Kidney epithelial cell (primary cell): ENCODE measurements around the gene POLN. TPM values are rescaled to one million over a fixed set of nuclear protein-coding genes. Genes with fewer than 3 reads are reported as not detected.

Experiments
- DNase-seq: peaks from one replicate; pipeline ENCODE4 v3.0.0-alpha.2; 2010; ENCODE audit warnings: low read depth
- H3K27me3 ChIP-seq: 2 replicates; pipeline ENCODE4 v1.6.0; 2011; ENCODE audit warnings: low read length; ENCODE audit not compliant: control insufficient read depth, insufficient read depth
- H3K36me3 ChIP-seq: 2 replicates; pipeline ENCODE4 v1.5.1; 2011; ENCODE audit warnings: low read length; ENCODE audit not compliant: control insufficient read depth, insufficient read depth
- H3K4me3 ChIP-seq: 2 replicates; pipeline ENCODE4 v1.5.1; 2011; ENCODE audit warnings: low read depth, mild to moderate bottlenecking, control low read depth, low read length
- total RNA-seq: library from RNA; depleted of rRNA; stranded (reverse); fragments of >200 nt; gene quantifications from 2 replicates; pipeline ENCODE4 v1.2.3, GENCODE V29; 2015
- TF ChIP-seq, protein P1 (sequence below): IDR thresholded peaks from 2 replicates; pipeline ENCODE4 v1.5.1; 2011; ENCODE audit warnings: mild to moderate bottlenecking, moderate library complexity, low read length, control low read depth, inconsistent platforms; ENCODE audit not compliant: insufficient read depth, poor library complexity, severe bottlenecking

Gene POLN
- total RNA-seq, 1 donor from 2014 or later, result 0.38 TPM

- H3K36me3 ChIP-seq, result no peaks in the 10 kb centered on the region
Observed at GRCh38 chr4:2125831-2126230, 116.1 kb downstream of the POLN start.

DNA sequence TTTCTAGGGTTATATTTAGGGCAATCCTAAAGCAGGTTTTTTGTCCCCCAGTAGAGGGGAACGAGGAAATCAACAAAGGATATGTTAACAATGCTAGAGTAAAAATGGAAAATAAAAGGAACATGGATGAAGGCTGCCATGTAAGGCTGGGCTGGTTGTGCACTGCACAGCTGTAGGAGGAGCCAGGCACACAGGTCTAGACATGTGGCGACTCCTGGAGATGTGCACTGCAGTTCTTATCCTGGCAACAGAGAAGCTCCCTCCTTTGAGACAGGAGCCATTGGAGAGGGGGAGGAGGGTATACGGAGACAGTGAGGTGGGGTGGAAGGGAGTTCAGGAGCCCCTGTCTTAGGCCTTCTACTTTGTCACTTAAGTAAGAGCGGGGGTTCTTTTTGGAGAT is 116.9 kb downstream of the POLN start:
- TF ChIP-seq, protein P1, sequence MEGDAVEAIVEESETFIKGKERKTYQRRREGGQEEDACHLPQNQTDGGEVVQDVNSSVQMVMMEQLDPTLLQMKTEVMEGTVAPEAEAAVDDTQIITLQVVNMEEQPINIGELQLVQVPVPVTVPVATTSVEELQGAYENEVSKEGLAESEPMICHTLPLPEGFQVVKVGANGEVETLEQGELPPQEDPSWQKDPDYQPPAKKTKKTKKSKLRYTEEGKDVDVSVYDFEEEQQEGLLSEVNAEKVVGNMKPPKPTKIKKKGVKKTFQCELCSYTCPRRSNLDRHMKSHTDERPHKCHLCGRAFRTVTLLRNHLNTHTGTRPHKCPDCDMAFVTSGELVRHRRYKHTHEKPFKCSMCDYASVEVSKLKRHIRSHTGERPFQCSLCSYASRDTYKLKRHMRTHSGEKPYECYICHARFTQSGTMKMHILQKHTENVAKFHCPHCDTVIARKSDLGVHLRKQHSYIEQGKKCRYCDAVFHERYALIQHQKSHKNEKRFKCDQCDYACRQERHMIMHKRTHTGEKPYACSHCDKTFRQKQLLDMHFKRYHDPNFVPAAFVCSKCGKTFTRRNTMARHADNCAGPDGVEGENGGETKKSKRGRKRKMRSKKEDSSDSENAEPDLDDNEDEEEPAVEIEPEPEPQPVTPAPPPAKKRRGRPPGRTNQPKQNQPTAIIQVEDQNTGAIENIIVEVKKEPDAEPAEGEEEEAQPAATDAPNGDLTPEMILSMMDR, result no peak

More at GRCh38 chr4:2125831-2126230, 116.1 kb downstream of the POLN start:
- no peak for DNase-seq
- Histone ChIP-seq H3K27me3 (no peaks in the 10 kb centered on the region), H3K4me3 (no peak overlapping the region)
- TF ChIP-seq, protein P1, result no peak

DNA sequence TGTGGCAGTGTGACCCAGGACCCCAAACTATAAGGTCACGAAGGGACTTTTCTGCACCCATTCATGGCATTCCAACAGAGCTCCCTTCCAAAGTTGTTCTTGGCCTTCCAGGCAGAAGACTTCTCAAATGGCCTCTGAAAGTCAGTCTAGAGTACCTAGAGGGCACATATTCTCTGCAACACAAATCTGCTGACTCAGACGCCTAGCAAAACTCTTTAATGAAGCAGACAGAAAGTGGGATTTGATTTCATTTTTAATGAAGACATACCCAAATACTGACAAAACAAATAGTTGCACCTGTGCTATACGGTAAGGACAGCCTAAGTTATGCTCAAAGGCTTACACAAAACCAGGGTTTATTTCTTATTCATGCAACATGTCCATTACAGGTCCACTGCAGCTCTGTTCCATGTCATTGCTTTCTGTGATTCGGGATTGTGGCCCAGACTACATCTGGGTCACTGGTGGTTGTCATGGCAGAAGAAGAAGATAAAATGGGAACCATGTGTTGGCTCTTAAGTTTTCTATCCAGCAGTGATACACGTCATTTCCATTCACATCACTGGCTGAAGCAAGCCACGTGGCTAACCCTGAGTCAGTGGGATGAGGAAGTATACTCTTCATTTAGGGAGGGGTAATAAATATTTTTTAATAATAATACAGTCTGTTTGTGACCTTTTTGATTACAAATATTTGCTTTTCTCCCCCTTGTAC is 125.1 kb downstream of the POLN start:
- Histone ChIP-seq H3K27me3 (no peaks in the 10 kb centered on the region), H3K4me3 (no peak overlapping the region), H3K36me3 (no peaks in the 10 kb centered on the region)
- TF ChIP-seq, protein P1, result no peak
- DNase-seq, result no peak

More for the DNA sequence above, 116.9 kb downstream of the POLN start:
- H3K36me3 ChIP-seq, result no peaks in the 10 kb centered on the region
- H3K27me3 ChIP-seq, result no peaks in the 10 kb centered on the region
- DNase-seq, result no peak
- no peak overlapping the region for H3K4me3 ChIP-seq

GRCh38 chr4:2105559-2105958 is 136.4 kb downstream of the POLN start:
- Histone ChIP-seq H3K4me3 (no peak overlapping the region), H3K27me3 (no peaks in the 10 kb centered on the region), H3K36me3 (no peaks in the 10 kb centered on the region)
- DNase-seq, result no peak
- TF ChIP-seq, protein P1, result no peak

- Histone ChIP-seq H3K4me3 (no peak overlapping the region), H3K27me3 (no peaks in the 10 kb centered on the region), H3K36me3 (no peaks in the 10 kb centered on the region)
- DNase-seq, result no peak
- TF ChIP-seq, protein P1, result no peak
Observed at GRCh38 chr4:2104556-2105345, 137.2 kb downstream of the POLN start.
